Upper lobe of left lung (tissue), 6 donors: ENCODE measurements around the gene CDK8. TPM values are rescaled to one million over a fixed set of nuclear protein-coding genes. Genes with fewer than 3 reads are reported as not detected.

Experiments
- ATAC-seq, 2 donors: fragments of 200-7000 bp; cut with Tn5 transposase; one replicate each; pipeline ENCODE4 v1.9.1; 2022; ENCODE audit warnings: mild to moderate bottlenecking in 2 of 2, moderate library complexity in 2 of 2; ENCODE audit not compliant: low FRiP score in 2 of 2
- DNase-seq, 2 donors: peaks; one replicate each; pipeline ENCODE4 v3.0.0-alpha.2; 2019 to 2020
- H3K27ac ChIP-seq, 4 donors: fragments of 200-600 bp; sonication (generic); one replicate each; pipeline ENCODE4 v1.5.1; 2016 to 2019
- H3K27me3 ChIP-seq, 4 donors: fragments of 200-600 bp; sonication (generic); one replicate each; pipeline ENCODE4 v1.5.1; 2017 to 2019
- H3K36me3 ChIP-seq, 4 donors: fragments of 200-600 bp; sonication (generic); one replicate each; pipeline ENCODE4 v1.5.1; 2016 to 2019
- H3K4me1 ChIP-seq, 4 donors: fragments of 200-600 bp; sonication (generic); one replicate each; pipeline ENCODE4 v1.5.1; 2018 to 2019
- H3K4me3 ChIP-seq, 4 donors: fragments of 200-600 bp; sonication (generic); one replicate each; pipeline ENCODE4 v1.5.1; 2017 to 2019; ENCODE audit warnings: mild to moderate bottlenecking in 2 of 4, moderate library complexity in 1 of 4
- H3K9me3 ChIP-seq, 4 donors: fragments of 200-600 bp; sonication (generic); one replicate each; pipeline ENCODE4 v1.5.1; 2018 to 2019
- EP300 ChIP-seq, 4 donors: sonication (generic); formaldehyde crosslinking; IDR thresholded peaks; one replicate each; pipeline ENCODE4 v1.5.1; 2017; ENCODE audit warnings: antibody characterized with exemption in 4 of 4, control low read depth in 2 of 4
- POLR2A ChIP-seq, 4 donors: fragments of 450-650 bp; IDR thresholded peaks; one replicate each; pipeline ENCODE4 v1.5.1; 2016 to 2017; ENCODE audit warnings: antibody characterized with exemption in 4 of 4, mild to moderate bottlenecking in 2 of 4
- POLR2AphosphoS5 ChIP-seq, 2 donors: sonication (generic); formaldehyde crosslinking; IDR thresholded peaks; one replicate each; pipeline ENCODE4 v1.5.1; 2017; ENCODE audit warnings: antibody characterized with exemption in 2 of 2
- WGBS, 2 donors: methylation state at CpG; one replicate each; pipeline ENCODE4 v1.1.5; 2017 to 2018; 5-methylcytosine and 5-hydroxymethylcytosine counted together
- total RNA-seq, 6 donors: library from RNA; depleted of rRNA in 4 of 6; stranded (reverse); fragments of >200 nt in 4 of 6; gene quantifications; one replicate each; pipeline versions ENCODE4 v1.1.0 to v1.2.1, GENCODE V29; 2016 to 2021
- TF ChIP-seq, protein P1 (sequence below), 6 experiments: fragments of 450-650 bp in 4 of 6; fragments of 200-600 bp in 2 of 6; sonication (generic) in 2 of 6; IDR thresholded peaks; one replicate each; pipeline ENCODE4 v1.5.1; 2016 to 2019; ENCODE audit warnings: antibody characterized with exemption in 6 of 6
- donor health status: DM: no; HTN: no; CAD: no; lungs with moderate emphysema.
- donor health status: DM: no; HTN: yes; CAD: no; lungs with severe emphysema.

Gene CDK8
- 10 to 100 TPM in 4 of 6 donors, 1 to 10 TPM in 2; 9.4 to 15.6 (median 10.8) TPM for total RNA-seq

DNA sequence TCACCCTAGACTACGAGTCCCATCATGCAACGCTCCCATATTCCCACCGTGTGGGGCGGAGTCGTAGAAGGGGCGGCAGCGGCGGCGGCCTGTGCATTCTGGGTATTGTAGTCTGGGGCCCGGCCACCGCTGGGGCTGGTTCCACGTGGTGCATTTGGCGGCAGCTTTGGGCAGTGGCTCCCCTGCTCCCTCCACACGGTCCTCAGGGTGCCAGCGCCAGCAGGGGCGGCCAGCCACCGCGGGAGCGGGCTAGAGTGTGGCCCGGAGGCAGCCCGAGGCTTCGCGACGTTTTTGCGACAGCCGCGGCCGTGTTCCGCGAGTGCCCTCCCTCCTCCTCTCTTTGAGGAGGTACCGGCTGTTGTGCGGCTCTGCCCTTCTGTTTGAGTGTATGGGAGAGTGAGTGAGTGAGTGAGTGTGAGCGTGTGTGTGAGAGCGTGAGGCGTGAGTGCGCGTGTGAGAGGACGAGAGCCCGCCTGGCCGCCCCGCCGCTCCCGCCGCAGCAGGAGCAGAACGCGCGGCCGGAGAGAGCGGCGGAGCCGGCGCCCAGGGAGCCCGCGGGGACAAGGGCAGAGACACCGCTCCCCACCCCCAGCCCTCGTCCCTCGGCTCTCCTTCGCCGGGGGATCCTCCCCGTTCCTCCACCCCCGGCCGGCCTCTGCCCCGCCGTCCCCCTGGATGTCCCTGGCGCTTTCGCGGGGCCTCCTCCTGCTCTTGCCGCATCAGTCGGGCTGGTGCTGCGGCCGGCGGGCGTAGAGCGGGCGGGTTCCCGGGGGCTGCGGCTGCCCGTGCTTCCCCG lies at the start of gene CDK8:
Gene CDK8, plus strand, starts transcription at position 343 of the 796 bp plus-strand sequence. CDS start 513 bp downstream, outside the sequence.
- TF ChIP-seq, protein P1, sequence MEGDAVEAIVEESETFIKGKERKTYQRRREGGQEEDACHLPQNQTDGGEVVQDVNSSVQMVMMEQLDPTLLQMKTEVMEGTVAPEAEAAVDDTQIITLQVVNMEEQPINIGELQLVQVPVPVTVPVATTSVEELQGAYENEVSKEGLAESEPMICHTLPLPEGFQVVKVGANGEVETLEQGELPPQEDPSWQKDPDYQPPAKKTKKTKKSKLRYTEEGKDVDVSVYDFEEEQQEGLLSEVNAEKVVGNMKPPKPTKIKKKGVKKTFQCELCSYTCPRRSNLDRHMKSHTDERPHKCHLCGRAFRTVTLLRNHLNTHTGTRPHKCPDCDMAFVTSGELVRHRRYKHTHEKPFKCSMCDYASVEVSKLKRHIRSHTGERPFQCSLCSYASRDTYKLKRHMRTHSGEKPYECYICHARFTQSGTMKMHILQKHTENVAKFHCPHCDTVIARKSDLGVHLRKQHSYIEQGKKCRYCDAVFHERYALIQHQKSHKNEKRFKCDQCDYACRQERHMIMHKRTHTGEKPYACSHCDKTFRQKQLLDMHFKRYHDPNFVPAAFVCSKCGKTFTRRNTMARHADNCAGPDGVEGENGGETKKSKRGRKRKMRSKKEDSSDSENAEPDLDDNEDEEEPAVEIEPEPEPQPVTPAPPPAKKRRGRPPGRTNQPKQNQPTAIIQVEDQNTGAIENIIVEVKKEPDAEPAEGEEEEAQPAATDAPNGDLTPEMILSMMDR (IDR thresholded peaks at IDR 0.05), result peak in 1 of 6 experiments; percentile 16
- TF ChIP-seq EP300 (IDR thresholded peaks at IDR 0.05), result no peak
- TF ChIP-seq POLR2A (IDR thresholded peaks at IDR 0.05), result peak in 3 of 4 donors; percentile 42 to 74 (median 60)
- TF ChIP-seq POLR2AphosphoS5 (IDR thresholded peaks at IDR 0.05), result peak; percentile 36 to 85
- Histone ChIP-seq H3K4me1 (peaks cover 13 to 27% (median 15%) of the 10 kb centered on the region in 4 donors), H3K36me3 (no peaks in the 10 kb centered on the region), H3K27ac (peak within 1 kb of the TSS; percentile 89 to 98 (median 94)), H3K9me3 (no peaks in the 10 kb centered on the region), H3K4me3 (peak within 1 kb of the TSS; percentile 79 to 99 (median 92)), H3K27me3 (no peaks in the 10 kb centered on the region)
- DNase-seq (peak; percentile 89 to 96), ATAC-seq (peak; percentile 97)
- WGBS, 2 donors, result 1 to 2% methylated on average over 10 to 72 of the region's 79 CpGs

DNA sequence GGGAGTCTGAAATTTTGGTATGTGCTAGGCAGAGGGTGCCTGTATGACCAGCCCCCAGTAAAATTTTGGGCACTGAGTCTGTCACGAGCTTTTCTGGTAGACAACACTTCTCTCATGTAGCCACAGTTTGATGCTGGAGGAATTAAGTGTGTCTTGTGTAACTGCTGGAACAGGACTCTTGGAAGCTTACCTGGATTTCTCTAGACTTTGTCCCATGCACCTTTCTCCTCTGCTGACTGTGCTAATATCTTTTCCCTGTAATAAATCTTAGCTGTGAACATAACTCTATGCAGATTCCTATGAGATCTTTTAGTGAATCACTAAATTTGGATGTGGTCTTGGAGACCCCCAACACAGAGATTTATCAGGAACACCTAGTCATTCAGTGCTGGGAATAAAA lies 45.6 kb upstream of the CDK8 start:
- Histone ChIP-seq H3K27ac (no peak overlapping the region), H3K4me1 (no peaks in the 10 kb centered on the region), H3K9me3 (no peaks in the 10 kb centered on the region), H3K36me3 (peaks cover 8 to 71% (median 34%) of the 10 kb centered on the region in 4 donors), H3K4me3 (no peak overlapping the region), H3K27me3 (no peaks in the 10 kb centered on the region)
- WGBS, 2 donors, result 89 to 100% methylated on average over 1 of the region's 1 CpG
- ATAC-seq (no peak), DNase-seq (no peak)
- TF ChIP-seq EP300 (IDR thresholded peaks at IDR 0.05) (no peak), POLR2AphosphoS5 (IDR thresholded peaks at IDR 0.05) (no peak), POLR2A (IDR thresholded peaks at IDR 0.05) (no peak)
- TF ChIP-seq, protein P1 (IDR thresholded peaks at IDR 0.05), result no peak

DNA sequence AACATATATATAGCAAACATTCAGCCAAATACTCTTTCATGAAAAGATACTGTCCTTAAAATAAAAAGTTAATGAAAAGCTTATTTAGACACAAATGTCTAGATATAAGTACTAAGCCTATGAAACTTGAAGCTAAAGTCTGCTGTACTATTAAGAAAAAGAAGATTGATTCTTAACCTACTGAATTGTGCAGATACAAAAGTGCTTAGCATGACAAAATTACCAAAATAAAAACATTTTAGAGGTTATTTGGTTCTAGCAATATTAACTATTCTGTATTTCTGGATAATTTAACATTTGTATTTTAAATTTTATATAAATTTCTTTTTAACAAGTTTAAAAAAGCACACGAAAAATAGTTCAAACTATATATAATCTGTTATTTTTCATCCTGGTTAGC lies 40.6 kb upstream of the CDK8 start:
- Histone ChIP-seq H3K36me3 (peaks cover 50 to 93% (median 64%) of the 10 kb centered on the region in 4 donors), H3K4me1 (no peaks in the 10 kb centered on the region), H3K9me3 (no peaks in the 10 kb centered on the region), H3K27me3 (no peaks in the 10 kb centered on the region), H3K4me3 (no peak overlapping the region), H3K27ac (no peak overlapping the region)
- ATAC-seq (no peak), DNase-seq (no peak)
- TF ChIP-seq, protein P1 (IDR thresholded peaks at IDR 0.05), result no peak
- TF ChIP-seq POLR2AphosphoS5 (IDR thresholded peaks at IDR 0.05), result no peak
- no peak for TF ChIP-seq EP300 (IDR thresholded peaks at IDR 0.05)
- no peak for TF ChIP-seq POLR2A (IDR thresholded peaks at IDR 0.05)
- WGBS, 2 donors, result 86 to 94% methylated on average over 1 of the region's 1 CpG

DNA sequence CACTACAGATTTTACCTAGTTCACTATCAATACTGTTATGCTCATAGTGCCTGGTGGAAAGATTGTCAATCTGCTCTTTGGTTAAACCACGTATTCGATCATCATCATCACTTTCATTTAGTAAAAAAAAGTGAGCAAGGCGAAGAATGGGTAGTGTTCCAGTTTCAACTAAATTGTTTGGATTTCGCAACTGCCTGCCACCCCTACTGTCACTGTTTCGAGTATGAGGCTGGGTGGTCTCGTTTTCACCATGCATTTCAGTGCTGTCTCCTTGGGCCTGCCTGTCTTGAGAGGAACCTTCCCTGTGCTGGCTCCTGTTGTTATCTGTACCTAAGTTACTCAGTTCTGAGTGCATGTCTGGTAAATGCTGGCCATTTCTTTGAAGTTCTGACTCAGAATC lies 39.9 kb upstream of the CDK8 start:
- ATAC-seq (no peak), DNase-seq (no peak)
- TF ChIP-seq EP300 (IDR thresholded peaks at IDR 0.05) (no peak), POLR2A (IDR thresholded peaks at IDR 0.05) (no peak), POLR2AphosphoS5 (IDR thresholded peaks at IDR 0.05) (no peak)
- TF ChIP-seq, protein P1 (IDR thresholded peaks at IDR 0.05), result no peak
- Histone ChIP-seq H3K27me3 (no peaks in the 10 kb centered on the region), H3K4me3 (no peak overlapping the region), H3K27ac (no peak overlapping the region), H3K4me1 (no peaks in the 10 kb centered on the region), H3K36me3 (peaks cover 57 to 95% (median 68%) of the 10 kb centered on the region in 4 donors), H3K9me3 (no peaks in the 10 kb centered on the region)
- 88 to 92% methylated on average over 6 of the region's 6 CpGs for WGBS, 2 donors
